WTC11 (cell line): ENCODE measurements around the gene SWAP70.

Source experiments
- CDX4 ChIP-seq: fragments of 250-450 bp; sonication (Bioruptor Pico); IDR thresholded peaks from 2 replicates; pipeline ENCODE4 v1.9.0; 2021; ENCODE audit warnings: moderate library complexity, mild to moderate bottlenecking, inconsistent platforms, borderline replicate concordance
- CREB1 ChIP-seq: sonication (generic); formaldehyde crosslinking; IDR thresholded peaks from 2 replicates; pipeline ENCODE4 v1.8.0; 2023; ENCODE audit warnings: mild to moderate bottlenecking, missing genetic modification reagents
- CTCF ChIP-seq: fragments of 200-600 bp; IDR thresholded peaks from 2 replicates; pipeline ENCODE4 v1.8.0; 2022; ENCODE audit warnings: antibody characterized with exemption
- E2F4 ChIP-seq: sonication (generic); formaldehyde crosslinking; IDR thresholded peaks from 2 replicates; pipeline ENCODE4 v1.8.1; 2022; ENCODE audit warnings: low read depth, mild to moderate bottlenecking, moderate library complexity, missing genetic modification reagents, borderline replicate concordance
- FOXJ3 ChIP-seq: sonication (generic); formaldehyde crosslinking; IDR thresholded peaks from 2 replicates; pipeline ENCODE4 v1.9.0; 2021; ENCODE audit warnings: missing genetic modification reagents, mild to moderate bottlenecking, borderline replicate concordance
- FOXP1 ChIP-seq: sonication (generic); formaldehyde crosslinking; IDR thresholded peaks from 2 replicates; pipeline ENCODE4 v1.8.0; 2022; ENCODE audit warnings: missing genetic modification reagents, mild to moderate bottlenecking, moderate library complexity, borderline replicate concordance
- NR3C1 ChIP-seq: sonication (generic); formaldehyde crosslinking; conservative IDR thresholded peaks from 2 replicates; pipeline ENCODE4 v1.8.1; 2023; ENCODE audit warnings: low read depth, mild to moderate bottlenecking, missing genetic modification reagents
- RORB ChIP-seq: fragments of 250-450 bp; sonication (Bioruptor Pico); IDR thresholded peaks from 2 replicates; pipeline ENCODE4 v1.9.0; 2021; ENCODE audit warnings: mild to moderate bottlenecking
- SP1 ChIP-seq: sonication (generic); formaldehyde crosslinking; conservative IDR thresholded peaks from 2 replicates; pipeline ENCODE4 v1.8.1; 2022; ENCODE audit warnings: missing genetic modification reagents
- USF1 ChIP-seq: sonication (generic); formaldehyde crosslinking; IDR thresholded peaks from 2 replicates; pipeline ENCODE4 v1.8.0; 2022; ENCODE audit warnings: mild to moderate bottlenecking, missing genetic modification reagents
- USF2 ChIP-seq: sonication (generic); formaldehyde crosslinking; IDR thresholded peaks from 2 replicates; pipeline ENCODE4 v1.8.1; 2023; ENCODE audit warnings: mild to moderate bottlenecking, missing genetic modification reagents, moderate library complexity
- TF ChIP-seq, protein P1 (sequence below): sonication (generic); formaldehyde crosslinking; IDR thresholded peaks from 2 replicates; pipeline ENCODE4 v1.8.1; 2022; ENCODE audit warnings: mild to moderate bottlenecking, moderate library complexity, missing genetic modification reagents
- TF ChIP-seq, protein P2 (sequence below): sonication (generic); formaldehyde crosslinking; IDR thresholded peaks from 2 replicates; pipeline ENCODE4 v1.8.1; 2023; ENCODE audit warnings: mild to moderate bottlenecking, missing genetic modification reagents
- TF ChIP-seq, protein P3 (sequence below): sonication (generic); formaldehyde crosslinking; IDR thresholded peaks from 2 replicates; pipeline ENCODE4 v1.8.1; 2022; ENCODE audit warnings: missing genetic modification reagents, borderline replicate concordance

- TF ChIP-seq CTCF = no peak
- TF ChIP-seq, protein P1, sequence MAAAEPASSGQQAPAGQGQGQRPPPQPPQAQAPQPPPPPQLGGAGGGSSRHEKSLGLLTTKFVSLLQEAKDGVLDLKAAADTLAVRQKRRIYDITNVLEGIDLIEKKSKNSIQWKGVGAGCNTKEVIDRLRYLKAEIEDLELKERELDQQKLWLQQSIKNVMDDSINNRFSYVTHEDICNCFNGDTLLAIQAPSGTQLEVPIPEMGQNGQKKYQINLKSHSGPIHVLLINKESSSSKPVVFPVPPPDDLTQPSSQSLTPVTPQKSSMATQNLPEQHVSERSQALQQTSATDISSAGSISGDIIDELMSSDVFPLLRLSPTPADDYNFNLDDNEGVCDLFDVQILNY (CRISPR knock-in tag) = no peak
- no peak for TF ChIP-seq USF1 (CRISPR knock-in tag)
- TF ChIP-seq RORB = no peak
- no peak for TF ChIP-seq NR3C1 (CRISPR knock-in tag)
- no peak for TF ChIP-seq FOXP1 (CRISPR knock-in tag)
- no peak for TF ChIP-seq FOXJ3 (CRISPR knock-in tag)
- TF ChIP-seq, protein P2, sequence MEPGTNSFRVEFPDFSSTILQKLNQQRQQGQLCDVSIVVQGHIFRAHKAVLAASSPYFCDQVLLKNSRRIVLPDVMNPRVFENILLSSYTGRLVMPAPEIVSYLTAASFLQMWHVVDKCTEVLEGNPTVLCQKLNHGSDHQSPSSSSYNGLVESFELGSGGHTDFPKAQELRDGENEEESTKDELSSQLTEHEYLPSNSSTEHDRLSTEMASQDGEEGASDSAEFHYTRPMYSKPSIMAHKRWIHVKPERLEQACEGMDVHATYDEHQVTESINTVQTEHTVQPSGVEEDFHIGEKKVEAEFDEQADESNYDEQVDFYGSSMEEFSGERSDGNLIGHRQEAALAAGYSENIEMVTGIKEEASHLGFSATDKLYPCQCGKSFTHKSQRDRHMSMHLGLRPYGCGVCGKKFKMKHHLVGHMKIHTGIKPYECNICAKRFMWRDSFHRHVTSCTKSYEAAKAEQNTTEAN (CRISPR knock-in tag) = no peak
- TF ChIP-seq E2F4 (CRISPR knock-in tag) = no peak
- no peak for TF ChIP-seq CDX4 (CRISPR knock-in tag)
- no peak for TF ChIP-seq USF2 (CRISPR knock-in tag)
- no peak for TF ChIP-seq SP1
- TF ChIP-seq CREB1 (CRISPR knock-in tag) = no peak
- TF ChIP-seq, protein P3, sequence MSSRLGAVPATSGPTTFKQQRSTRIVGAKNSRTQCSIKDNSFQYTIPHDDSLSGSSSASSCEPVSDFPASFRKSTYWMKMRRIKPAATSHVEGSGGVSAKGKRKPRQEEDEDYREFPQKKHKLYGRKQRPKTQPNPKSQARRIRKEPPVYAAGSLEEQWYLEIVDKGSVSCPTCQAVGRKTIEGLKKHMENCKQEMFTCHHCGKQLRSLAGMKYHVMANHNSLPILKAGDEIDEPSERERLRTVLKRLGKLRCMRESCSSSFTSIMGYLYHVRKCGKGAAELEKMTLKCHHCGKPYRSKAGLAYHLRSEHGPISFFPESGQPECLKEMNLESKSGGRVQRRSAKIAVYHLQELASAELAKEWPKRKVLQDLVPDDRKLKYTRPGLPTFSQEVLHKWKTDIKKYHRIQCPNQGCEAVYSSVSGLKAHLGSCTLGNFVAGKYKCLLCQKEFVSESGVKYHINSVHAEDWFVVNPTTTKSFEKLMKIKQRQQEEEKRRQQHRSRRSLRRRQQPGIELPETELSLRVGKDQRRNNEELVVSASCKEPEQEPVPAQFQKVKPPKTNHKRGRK (CRISPR knock-in tag) = no peak
These were observed 117.1 kb downstream of the SWAP70 start for GRCh38 chr11:9780929-9781328.
